ENCODE data around the gene CDH8.

The CDH8 gene

GRCh38 chr16:61901689-61902088, 134.5 kb downstream of the CDH8 start:
- DNase-seq (ENCODE audit: low read depth) = no peak
- no peak for TF ChIP-seq CTCF (IDR thresholded peaks at IDR 0.05; ENCODE audit: low read length, missing control alignments)
- no peak overlapping the region for H3K4me3 ChIP-seq (replicated peaks; ENCODE audit: low read depth, low read length)

DNA sequence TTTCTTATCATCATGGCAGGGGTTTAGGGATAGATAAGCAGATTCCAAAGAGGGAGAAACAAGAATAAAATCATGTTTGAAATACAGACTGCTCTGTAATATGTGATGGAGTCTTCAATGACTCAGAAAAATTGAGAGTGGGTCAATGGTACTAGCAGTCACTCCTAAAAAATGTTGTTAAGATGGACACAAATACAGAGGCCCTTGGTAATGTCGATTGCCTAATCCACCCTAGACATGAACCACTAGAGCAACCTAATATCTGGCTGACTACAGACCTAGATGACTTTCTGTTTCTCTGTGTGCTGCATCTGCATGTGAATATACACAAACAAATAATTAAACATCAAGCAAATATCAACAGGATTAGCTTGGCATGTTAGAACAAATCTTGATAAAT, 135.8 kb downstream of the CDH8 start:
- TF ChIP-seq CTCF (IDR thresholded peaks at IDR 0.05; ENCODE audit: low read length, missing control alignments) = no peak
- peak; percentile 53 for DNase-seq (ENCODE audit: low read depth)
- H3K4me3 ChIP-seq (replicated peaks; ENCODE audit: low read depth, low read length) = no peak overlapping the region

- no peak for TF ChIP-seq CTCF (IDR thresholded peaks at IDR 0.05; ENCODE audit: low read length, missing control alignments)
- no peak overlapping the region for H3K4me3 ChIP-seq (replicated peaks; ENCODE audit: low read depth, low read length)
- DNase-seq (ENCODE audit: low read depth) = no peak
These were observed 138.6 kb downstream of the CDH8 start for GRCh38 chr16:61897657-61898056.

DNA sequence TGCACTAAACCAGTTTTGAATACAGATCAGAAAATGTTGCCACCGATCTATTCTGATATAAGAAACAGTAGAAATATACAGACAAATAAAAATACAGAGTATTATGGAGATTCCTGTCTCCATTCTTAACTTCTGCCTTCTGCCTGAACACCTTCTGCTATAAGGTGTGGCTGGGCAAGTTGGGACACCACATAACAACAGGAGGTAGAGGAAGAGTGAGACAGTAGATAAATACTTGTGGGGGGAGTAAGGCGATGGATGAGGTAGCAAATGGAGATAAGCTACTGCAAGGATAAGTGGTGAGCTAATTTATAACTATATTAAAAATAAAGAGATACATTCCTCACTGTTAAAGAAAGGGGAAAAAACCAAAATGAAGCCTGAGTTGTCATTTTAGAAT, 143.7 kb downstream of the CDH8 start:
- H3K4me3 ChIP-seq (replicated peaks; ENCODE audit: low read depth, low read length) = no peak overlapping the region
- TF ChIP-seq CTCF (IDR thresholded peaks at IDR 0.05; ENCODE audit: low read length, missing control alignments) = no peak
- no peak for DNase-seq (ENCODE audit: low read depth)

DNA sequence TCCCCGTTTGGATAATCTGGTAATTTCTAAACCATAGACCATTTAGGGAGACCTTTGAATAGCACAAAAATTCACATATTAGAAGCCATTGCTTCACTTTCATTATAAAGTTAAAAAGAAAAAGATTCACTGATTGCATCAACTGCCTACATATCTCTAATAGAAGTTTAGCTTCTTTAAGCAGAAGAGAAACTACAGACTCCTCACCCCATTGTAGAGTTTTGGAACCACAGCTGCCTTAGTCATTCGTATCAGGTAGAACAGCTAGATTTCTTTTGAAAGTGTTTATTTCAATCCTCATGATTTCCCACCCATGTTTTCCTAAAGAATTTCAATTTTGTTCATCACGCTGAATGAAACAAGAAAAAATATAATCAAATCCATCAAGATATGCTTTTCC, 144.8 kb downstream of the CDH8 start:
- DNase-seq (ENCODE audit: low read depth) = no peak
- no peak overlapping the region for H3K4me3 ChIP-seq (replicated peaks; ENCODE audit: low read depth, low read length)
- no peak for TF ChIP-seq CTCF (IDR thresholded peaks at IDR 0.05; ENCODE audit: low read length, missing control alignments)

GRCh38 chr16:61890386-61890785, 145.9 kb downstream of the CDH8 start:
- DNase-seq (ENCODE audit: low read depth) = no peak
- H3K4me3 ChIP-seq (replicated peaks; ENCODE audit: low read depth, low read length) = no peak overlapping the region
- no peak for TF ChIP-seq CTCF (IDR thresholded peaks at IDR 0.05; ENCODE audit: low read length, missing control alignments)

DNA sequence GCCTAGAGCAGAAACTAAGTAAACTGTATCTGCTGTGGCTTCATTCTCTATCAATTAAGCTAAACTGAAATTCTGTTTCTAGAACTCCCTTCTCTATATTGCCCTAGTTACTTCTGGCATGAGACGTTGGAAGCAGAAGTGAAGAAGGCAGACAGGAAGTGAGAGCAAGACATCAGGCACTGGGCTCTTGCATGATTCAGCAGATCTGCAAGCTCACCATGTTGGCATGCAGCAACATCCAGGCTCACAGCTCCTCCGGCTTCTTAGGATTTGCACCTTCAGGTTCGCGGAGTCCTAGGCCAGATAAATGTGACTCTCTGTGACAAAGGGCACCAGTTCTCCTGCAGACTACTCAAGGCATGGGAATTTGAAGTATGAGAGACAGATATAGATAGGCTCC, 148.3 kb downstream of the CDH8 start:
- TF ChIP-seq CTCF (IDR thresholded peaks at IDR 0.05; ENCODE audit: low read length, missing control alignments) = no peak
- H3K4me3 ChIP-seq (replicated peaks; ENCODE audit: low read depth, low read length) = no peak overlapping the region
- DNase-seq (ENCODE audit: low read depth) = peak; percentile 61

All from fibroblast of pulmonary artery (primary cell).